HCEC 1CT (cell line): ENCODE data around the gene PCGF6.

Experiments
- DNase-seq: peaks from one replicate; pipeline ENCODE4 v3.0.0-alpha.2; 2017

The PCGF6 gene

DNA sequence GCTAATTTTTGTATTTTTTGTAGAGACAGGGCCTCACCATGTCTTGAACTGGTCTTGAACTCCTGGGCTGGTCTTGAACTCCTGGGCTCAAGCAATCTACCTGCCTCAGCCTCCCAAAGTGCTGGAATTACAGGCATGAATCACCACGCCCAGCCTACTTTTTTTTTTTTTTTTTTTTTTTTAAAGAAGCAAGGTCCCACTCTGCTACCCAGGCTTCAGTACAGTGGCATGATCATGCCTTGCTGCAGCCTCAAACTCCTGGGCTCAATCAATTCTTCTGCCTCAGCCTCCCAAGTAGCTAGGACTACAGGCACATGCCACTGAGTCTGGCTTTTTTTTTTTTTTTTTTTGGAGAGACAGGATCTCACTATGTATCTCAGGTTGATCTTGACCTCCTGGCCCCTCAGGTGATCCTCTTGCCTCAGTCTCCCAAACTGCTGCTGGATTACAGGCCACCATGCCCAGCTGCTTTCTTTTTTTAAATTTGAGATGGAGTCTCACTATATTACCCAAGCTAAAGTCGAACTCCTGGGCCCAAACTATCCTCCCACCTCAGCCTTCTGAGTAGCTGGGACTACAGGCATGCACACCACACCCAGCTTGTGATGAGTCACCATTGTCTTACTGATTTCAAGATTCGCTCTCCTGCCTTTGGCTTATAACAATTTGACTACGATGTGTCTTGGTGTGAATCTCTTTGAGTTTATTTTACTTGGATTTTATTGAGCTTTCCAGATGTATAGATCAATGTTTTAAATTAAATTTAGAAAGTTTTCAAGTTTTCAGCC lies 96.2 kb downstream of the PCGF6 start:
- peak; percentile 51 for DNase-seq

DNA sequence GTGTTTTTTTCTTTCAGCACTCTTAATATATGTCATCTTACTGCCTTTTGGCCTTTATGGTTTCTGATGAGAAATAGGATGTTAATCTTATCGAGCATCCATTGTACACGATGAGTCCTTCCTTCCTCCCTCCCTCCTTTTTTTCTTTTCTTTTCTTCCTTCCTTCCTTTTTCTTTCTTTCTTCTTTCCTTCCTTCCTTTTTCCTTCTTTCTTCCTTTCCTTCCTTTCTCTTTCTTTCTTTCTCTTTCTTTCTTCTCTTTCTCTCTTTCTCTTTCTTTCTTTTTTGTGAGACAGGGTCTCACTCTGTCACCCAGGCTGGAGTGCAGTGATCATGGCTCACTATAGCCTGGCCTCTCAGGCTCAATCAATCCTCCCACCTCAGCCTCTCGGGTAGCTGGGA lies 96.8 kb downstream of the PCGF6 start:
- no peak for DNase-seq
